ENCODE data around the gene FHL1. TPM values are rescaled to one million over a fixed set of nuclear protein-coding genes. Genes with fewer than 3 reads are reported as not detected.
"Not testable (repeated sequence)": the region's sequence is repeated elsewhere in the genome, so short reads cannot be mapped to it uniquely, and the experiment has no call there.

The FHL1 gene
- total RNA-seq, 1 donor from 2014 or later, result 248 TPM

- DNase-seq, result no peak
- Histone ChIP-seq H3K4me3 (no peak overlapping the region), H3K9me3 (no peaks in the 10 kb centered on the region), H3K27ac (no peak overlapping the region), H3K27me3 (ENCODE audit: low read depth) (no peaks in the 10 kb centered on the region), H3K4me1 (no peaks in the 10 kb centered on the region), H3K36me3 (peaks cover 50% of the 10 kb centered on the region)
- ATAC-seq, result no peak
- intact Hi-C loops (cut with DNase I), result no loop called here
- TF ChIP-seq CTCF (IDR thresholded peaks at IDR 0.05), result no peak
Observed at GRCh38 chrX:136227074-136227473, 79.7 kb downstream of the FHL1 start.

- Histone ChIP-seq H3K4me1 (no peaks in the 10 kb centered on the region), H3K27me3 (ENCODE audit: low read depth) (no peaks in the 10 kb centered on the region), H3K9me3 (no peaks in the 10 kb centered on the region), H3K36me3 (peaks cover 43% of the 10 kb centered on the region), H3K27ac (no peak overlapping the region), H3K4me3 (no peak overlapping the region)
- intact Hi-C loops (cut with DNase I), result no loop called here
- ATAC-seq (no peak), DNase-seq (no peak)
- TF ChIP-seq CTCF (IDR thresholded peaks at IDR 0.05), result no peak
Observed at GRCh38 chrX:136227948-136228838, 80.9 kb downstream of the FHL1 start.

GRCh38 chrX:136228839-136229207, 81.5 kb downstream of the FHL1 start:
- DNase-seq (no peak), ATAC-seq (no peak)
- peaks cover 38% of the 10 kb centered on the region for H3K36me3 ChIP-seq
- intact Hi-C loops (cut with DNase I), result no loop called here
- no peaks in the 10 kb centered on the region for H3K27me3 ChIP-seq (ENCODE audit: low read depth)
- H3K9me3 ChIP-seq, result no peaks in the 10 kb centered on the region
- H3K27ac ChIP-seq, result no peak overlapping the region
- no peaks in the 10 kb centered on the region for H3K4me1 ChIP-seq
- H3K4me3 ChIP-seq, result no peak overlapping the region
- no peak for TF ChIP-seq CTCF (IDR thresholded peaks at IDR 0.05)

- H3K27ac ChIP-seq, result no peak overlapping the region
- H3K4me3 ChIP-seq, result no peak overlapping the region
- intact Hi-C loops (cut with DNase I), result no loop called here
- H3K4me1 ChIP-seq, result no peaks in the 10 kb centered on the region
- no peaks in the 10 kb centered on the region for H3K9me3 ChIP-seq
- no peak for DNase-seq
- H3K36me3 ChIP-seq, result peaks cover 18% of the 10 kb centered on the region
- no peak for ATAC-seq
- TF ChIP-seq CTCF (IDR thresholded peaks at IDR 0.05), result no peak
- no peaks in the 10 kb centered on the region for H3K27me3 ChIP-seq (ENCODE audit: low read depth)
Observed at GRCh38 chrX:136237074-136237473, 89.7 kb downstream of the FHL1 start.

GRCh38 chrX:136237849-136238248, 90.5 kb downstream of the FHL1 start:
- H3K27me3 ChIP-seq (ENCODE audit: low read depth); intact Hi-C loops (cut with DNase I); ATAC-seq; H3K4me1 ChIP-seq; H3K9me3 ChIP-seq; DNase-seq; H3K27ac ChIP-seq; H3K4me3 ChIP-seq: not testable (repeated sequence)
- H3K36me3 ChIP-seq, result peaks cover 20% of the 10 kb centered on the region

GRCh38 chrX:136246201-136246600, 98.9 kb downstream of the FHL1 start:
- Histone ChIP-seq H3K4me3 (no peak overlapping the region), H3K36me3 (peaks cover 19% of the 10 kb centered on the region), H3K27ac (no peak overlapping the region), H3K9me3 (no peaks in the 10 kb centered on the region), H3K4me1 (no peaks in the 10 kb centered on the region), H3K27me3 (ENCODE audit: low read depth) (no peaks in the 10 kb centered on the region)
- TF ChIP-seq CTCF (IDR thresholded peaks at IDR 0.05), result no peak
- intact Hi-C loops (cut with DNase I), result no loop called here
- ATAC-seq, result no peak
- DNase-seq, result no peak
